ENCODE results near the gene DMAP1. TPM values are rescaled to one million over a fixed set of nuclear protein-coding genes. Genes with fewer than 3 reads are reported as not detected.
"Not testable (repeated sequence)": the region's sequence is repeated elsewhere in the genome, so short reads cannot be mapped to it uniquely, and the experiment has no call there.

DMAP1 gene
- 10 to 100 TPM; 31.5 to 32.3 TPM for total RNA-seq

DNA sequence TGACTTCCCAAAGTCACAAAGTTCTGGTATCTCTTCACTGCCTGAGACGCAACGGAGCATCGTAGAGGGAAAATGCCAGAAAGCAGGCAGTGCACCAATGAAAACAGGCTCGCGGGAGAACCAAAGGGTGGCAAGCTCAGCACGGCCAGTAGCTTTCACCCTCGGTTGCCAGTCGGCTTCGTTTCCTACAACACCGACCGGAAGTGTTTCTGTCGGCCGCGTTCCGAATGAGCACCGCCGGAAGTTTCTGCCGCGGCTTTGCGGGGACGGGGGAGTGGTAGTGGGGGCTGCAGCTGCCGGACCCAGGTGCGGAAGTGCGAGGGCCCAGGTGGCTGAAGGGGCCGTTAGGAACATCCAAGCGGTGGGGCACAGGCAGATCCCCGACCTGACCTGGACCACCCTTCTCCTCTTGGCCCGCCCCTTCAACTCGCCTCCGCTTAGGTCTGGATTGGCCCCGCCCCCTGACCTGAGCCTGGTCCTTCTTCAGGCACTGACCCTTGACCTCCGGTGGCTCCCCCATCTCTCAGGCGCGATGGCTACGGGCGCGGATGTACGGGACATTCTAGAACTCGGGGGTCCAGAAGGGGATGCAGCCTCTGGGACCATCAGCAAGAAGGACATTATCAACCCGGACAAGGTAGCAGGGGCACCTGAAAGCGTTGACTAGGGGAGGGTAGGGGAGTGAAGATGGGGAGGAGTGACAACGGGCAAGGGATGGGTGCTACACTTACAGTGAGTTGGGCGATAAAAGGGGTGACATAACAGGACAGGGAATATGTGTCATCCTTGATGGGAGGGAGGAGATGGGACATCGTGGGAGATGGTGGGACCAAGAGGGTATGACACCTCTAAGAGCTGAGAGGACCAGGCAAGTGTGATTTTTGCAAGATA lies at the start of gene DMAP1:
Gene DMAP1, plus strand, starts transcription at position 250 of the 891 bp plus-strand sequence. Its CDS starts 283 bp downstream, at position 533.
- Mint-ChIP-seq H3K36me3 (peaks cover 1% of the 10 kb centered on the region), H3K4me3 (peak within 1 kb of the TSS; percentile 94)

GRCh38 chr1:44168520-44169098 lies 44.7 kb upstream of the DMAP1 start:
- peaks cover 4% of the 10 kb centered on the region for H3K4me1 Mint-ChIP-seq
- DNase-seq: no peak
- no peak overlapping the region for H3K27ac Mint-ChIP-seq
- H3K36me3 Mint-ChIP-seq: no peaks in the 10 kb centered on the region
- H3K9me3 Mint-ChIP-seq: peaks cover 6% of the 10 kb centered on the region
- peaks cover under 1% of the 10 kb centered on the region for H3K27me3 Mint-ChIP-seq
- H3K4me3 Mint-ChIP-seq: no peak overlapping the region

More for the DNA sequence above, at the start of gene DMAP1:
- peak within 1 kb of the TSS; percentile 91 for H3K27ac Mint-ChIP-seq
- H3K9me3 Mint-ChIP-seq: no peaks in the 10 kb centered on the region
- DNase-seq: peak; percentile 83
- no peaks in the 10 kb centered on the region for H3K27me3 Mint-ChIP-seq
- peaks cover 32% of the 10 kb centered on the region for H3K4me1 Mint-ChIP-seq

DNA sequence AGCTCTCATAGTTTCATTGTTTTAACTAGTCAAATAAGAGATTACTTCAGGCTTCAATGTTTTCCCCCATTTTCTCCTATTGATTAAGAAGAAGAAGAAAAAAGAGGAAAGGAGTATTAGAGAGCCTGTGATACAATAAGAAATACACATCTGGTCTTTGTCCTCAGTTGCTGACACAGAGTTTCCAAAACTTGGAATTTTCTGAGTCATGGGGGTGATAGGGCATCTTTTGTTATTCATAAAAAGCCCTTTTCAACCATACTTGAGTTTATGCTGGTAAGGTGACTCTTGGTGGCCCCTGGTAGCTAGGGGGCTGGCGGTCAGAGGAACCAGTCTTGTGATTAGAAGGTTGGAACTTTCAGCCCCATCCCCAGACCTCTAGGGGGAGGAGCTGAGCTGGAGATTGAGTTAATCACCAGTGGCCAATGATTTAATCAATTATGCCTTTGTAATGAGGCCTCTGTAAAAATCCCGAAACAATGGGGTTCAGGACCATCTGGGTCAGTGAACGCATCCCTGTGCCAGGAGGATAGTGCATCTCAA lies 42.9 kb upstream of the DMAP1 start:
- no peak for DNase-seq
- Mint-ChIP-seq H3K27ac (no peak overlapping the region), H3K4me3 (no peak overlapping the region), H3K27me3 (peaks cover 6% of the 10 kb centered on the region), H3K9me3 (peaks cover 12% of the 10 kb centered on the region), H3K4me1 (peaks cover 4% of the 10 kb centered on the region), H3K36me3 (no peaks in the 10 kb centered on the region)

DNA sequence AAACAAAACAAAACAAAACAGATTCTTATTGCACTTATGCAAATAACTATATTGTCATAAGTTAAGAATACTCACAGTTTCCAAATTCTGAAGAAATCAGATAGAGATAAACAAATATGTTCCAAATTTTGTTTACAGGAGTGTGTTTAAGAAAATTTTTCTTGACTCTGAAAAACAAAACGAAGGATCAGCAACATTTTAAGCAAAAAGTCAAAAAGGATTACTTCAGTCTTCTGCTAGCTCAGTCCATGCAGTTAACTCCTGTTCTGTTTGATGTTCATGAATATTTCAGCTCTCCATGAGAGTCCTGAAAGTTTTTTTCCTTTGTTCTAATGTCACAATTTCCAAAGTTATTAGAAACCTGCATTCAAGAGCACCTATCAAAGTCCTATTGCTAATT lies 38.6 kb upstream of the DMAP1 start:
- no peak overlapping the region for H3K4me3 Mint-ChIP-seq
- no peak for DNase-seq
- H3K9me3 Mint-ChIP-seq: peaks cover 6% of the 10 kb centered on the region
- H3K27ac Mint-ChIP-seq: no peak overlapping the region
- H3K27me3 Mint-ChIP-seq: peaks cover 11% of the 10 kb centered on the region
- no peaks in the 10 kb centered on the region for H3K36me3 Mint-ChIP-seq
- no peaks in the 10 kb centered on the region for H3K4me1 Mint-ChIP-seq

DNA sequence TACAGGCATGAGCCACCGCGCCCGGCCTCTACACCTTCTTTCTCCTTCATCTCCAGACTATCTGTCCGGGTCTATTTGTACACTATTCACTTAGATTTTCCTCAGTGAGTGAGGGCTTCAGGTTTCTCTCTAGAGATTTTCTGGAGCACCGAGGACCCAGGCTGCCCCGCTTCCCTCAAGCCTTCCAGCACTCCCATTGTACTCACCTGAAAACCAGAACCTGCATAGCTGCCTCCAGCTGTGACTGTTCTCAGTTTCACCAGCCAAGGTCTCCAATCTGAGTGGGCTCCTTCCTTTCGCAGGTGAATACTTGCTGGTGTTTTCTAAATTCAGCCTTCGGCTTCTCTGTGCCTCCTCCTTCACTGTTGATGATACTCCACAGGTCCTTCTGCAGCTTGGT lies 12.9 kb upstream of the DMAP1 start:
- Mint-ChIP-seq H3K36me3 (no peaks in the 10 kb centered on the region), H3K27me3 (no peaks in the 10 kb centered on the region), H3K4me1 (no peaks in the 10 kb centered on the region), H3K9me3 (no peaks in the 10 kb centered on the region), H3K27ac (no peak overlapping the region), H3K4me3 (no peak overlapping the region)
- no peak for DNase-seq

DNA sequence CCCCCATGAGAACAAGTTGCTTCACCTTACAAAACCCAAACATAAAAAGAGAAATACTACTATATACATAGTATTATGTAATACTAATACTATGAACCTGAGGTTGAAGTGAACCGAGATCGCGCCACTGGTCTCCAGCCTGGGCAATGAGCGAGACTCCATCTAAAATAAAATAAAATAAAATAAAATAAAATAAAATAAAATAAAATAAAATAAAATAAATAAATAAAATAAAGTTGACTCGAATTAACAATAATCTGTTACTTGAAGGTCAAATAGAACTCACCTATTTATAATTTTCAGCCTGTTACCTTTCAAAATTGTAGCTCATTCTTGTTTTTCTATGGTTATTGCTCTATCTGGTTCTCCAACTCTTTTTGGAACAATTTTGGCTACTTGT lies 6.7 kb upstream of the DMAP1 start:
- H3K27ac Mint-ChIP-seq, H3K27me3 Mint-ChIP-seq, H3K4me3 Mint-ChIP-seq, H3K36me3 Mint-ChIP-seq, H3K9me3 Mint-ChIP-seq, H3K4me1 Mint-ChIP-seq, DNase-seq: not testable (repeated sequence)

DNA sequence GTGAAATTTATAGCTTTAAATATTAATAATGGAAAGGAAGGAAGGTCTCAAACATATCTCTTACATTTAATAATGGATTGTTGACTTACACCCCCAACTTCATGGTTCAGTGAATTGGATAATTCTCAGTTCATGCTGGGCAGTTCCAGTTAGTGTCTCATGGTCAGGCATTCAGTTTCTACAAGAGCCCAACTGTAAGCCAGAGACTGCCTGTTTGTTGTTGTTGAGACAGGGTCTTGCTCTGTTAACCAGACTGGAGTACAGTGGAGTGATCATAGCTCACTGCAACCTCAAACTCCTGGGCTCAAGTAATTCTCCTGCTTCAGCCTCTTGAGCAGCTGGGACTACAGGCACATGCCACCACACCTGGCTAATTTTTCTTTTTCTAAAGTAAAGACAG lies 5.0 kb upstream of the DMAP1 start:
- H3K4me3 Mint-ChIP-seq: no peak overlapping the region
- H3K9me3 Mint-ChIP-seq: no peaks in the 10 kb centered on the region
- no peak overlapping the region for H3K27ac Mint-ChIP-seq
- H3K4me1 Mint-ChIP-seq: peaks cover 14% of the 10 kb centered on the region
- H3K27me3 Mint-ChIP-seq: no peaks in the 10 kb centered on the region
- DNase-seq: no peak
- no peaks in the 10 kb centered on the region for H3K36me3 Mint-ChIP-seq

DNA sequence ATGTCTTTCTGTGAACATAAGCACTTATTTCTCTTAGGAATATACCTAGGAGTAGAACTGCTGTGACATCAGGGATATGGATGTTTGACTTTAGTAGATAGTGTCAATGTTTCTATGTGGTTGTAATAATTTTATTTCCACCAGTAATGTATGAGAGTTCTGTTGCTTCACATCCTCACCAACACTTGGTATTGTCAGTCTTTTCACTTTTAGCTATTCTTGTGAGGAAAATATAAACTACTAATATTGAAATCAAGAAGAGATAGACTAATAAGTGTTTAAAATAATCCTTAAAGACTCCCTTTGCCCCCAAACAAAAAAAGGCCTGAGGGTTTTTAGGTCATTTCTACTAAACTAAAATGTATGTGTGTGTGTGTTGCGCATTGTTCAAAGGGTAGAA lies 2.7 kb upstream of the DMAP1 start:
- H3K9me3 Mint-ChIP-seq: no peaks in the 10 kb centered on the region
- H3K4me1 Mint-ChIP-seq: peaks cover 32% of the 10 kb centered on the region
- H3K4me3 Mint-ChIP-seq: no peak overlapping the region
- no peaks in the 10 kb centered on the region for H3K27me3 Mint-ChIP-seq
- H3K27ac Mint-ChIP-seq: no peak overlapping the region
- no peaks in the 10 kb centered on the region for H3K36me3 Mint-ChIP-seq
- DNase-seq: no peak

GRCh38 chr1:44212355-44213221 lies 683 bp upstream of the DMAP1 start:
- H3K4me3 Mint-ChIP-seq: peak overlapping the region; percentile 94
- H3K36me3 Mint-ChIP-seq: no peaks in the 10 kb centered on the region
- peak overlapping the region; percentile 91 for H3K27ac Mint-ChIP-seq
- peak; percentile 42 for DNase-seq
- H3K9me3 Mint-ChIP-seq: no peaks in the 10 kb centered on the region
- H3K27me3 Mint-ChIP-seq: no peaks in the 10 kb centered on the region
- H3K4me1 Mint-ChIP-seq: peaks cover 32% of the 10 kb centered on the region

DNA sequence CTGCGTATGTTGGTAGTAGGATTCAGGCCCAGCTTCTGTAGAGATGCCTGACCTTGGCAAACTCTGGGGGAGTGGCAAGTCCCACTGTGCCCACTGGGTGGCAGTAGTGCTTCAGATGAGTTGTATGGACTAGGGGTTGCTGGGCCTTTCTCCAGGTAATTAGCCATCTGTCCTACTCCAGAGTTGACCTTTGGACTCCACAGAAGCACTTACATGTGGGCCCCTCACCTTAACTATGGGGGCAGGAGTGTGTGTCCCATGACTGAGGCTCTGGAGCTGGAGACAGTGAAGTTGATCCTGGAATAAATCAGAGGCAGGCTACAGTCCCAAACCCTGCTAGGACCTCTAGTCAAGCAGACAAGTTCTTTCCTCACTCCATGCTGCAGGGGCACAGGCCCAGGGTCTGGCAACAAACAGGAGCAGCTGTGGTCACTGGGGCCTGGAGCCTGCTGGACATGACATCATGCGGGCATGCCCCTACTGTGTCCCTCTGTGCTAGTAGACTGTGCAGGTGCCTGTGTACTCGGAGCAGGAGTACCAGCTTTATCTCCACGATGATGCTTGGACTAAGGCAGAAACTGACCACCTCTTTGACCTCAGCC lies 4.6 kb downstream of the DMAP1 start:
- Mint-ChIP-seq H3K4me3 (no peak overlapping the region), H3K9me3 (no peaks in the 10 kb centered on the region), H3K27me3 (no peaks in the 10 kb centered on the region), H3K36me3 (peaks cover 1% of the 10 kb centered on the region), H3K27ac (peak overlapping the region; percentile 11), H3K4me1 (peaks cover 20% of the 10 kb centered on the region)
- DNase-seq: peak; percentile 61

DNA sequence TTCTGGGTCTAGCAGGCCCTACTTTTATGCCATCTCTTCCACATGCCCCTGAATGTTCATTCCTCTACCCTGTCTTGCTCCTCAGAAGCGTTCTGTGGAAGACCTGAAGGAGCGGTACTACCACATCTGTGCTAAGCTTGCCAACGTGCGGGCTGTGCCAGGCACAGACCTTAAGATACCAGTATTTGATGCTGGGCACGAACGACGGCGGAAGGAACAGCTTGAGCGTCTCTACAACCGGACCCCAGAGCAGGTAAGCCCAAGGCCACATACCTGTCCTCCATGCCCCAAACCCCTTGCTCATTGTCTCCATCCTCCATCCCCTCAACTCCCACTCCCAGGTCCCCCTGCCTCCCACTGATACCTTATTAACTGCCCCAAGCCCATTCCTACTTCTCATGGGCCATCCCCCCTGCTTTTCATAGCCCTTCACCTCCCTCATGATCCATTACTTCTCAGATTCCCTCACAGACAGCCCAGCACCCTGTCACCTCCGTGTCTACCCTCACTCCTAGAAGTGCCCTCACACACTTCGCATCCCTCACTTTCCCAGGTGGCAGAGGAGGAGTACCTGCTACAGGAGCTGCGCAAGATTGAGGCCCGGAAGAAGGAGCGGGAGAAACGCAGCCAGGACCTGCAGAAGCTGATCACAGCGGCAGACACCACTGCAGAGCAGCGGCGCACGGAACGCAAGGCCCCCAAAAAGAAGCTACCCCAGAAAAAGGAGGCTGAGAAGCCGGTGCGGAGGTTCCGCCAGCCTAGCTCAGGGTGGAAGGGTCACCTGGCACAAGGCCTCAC lies 5.4 kb downstream of the DMAP1 start:
- Mint-ChIP-seq H3K27ac (no peak overlapping the region), H3K4me1 (peaks cover 25% of the 10 kb centered on the region), H3K27me3 (no peaks in the 10 kb centered on the region), H3K9me3 (no peaks in the 10 kb centered on the region), H3K36me3 (peaks cover 1% of the 10 kb centered on the region), H3K4me3 (no peak overlapping the region)
- no peak for DNase-seq

DNA sequence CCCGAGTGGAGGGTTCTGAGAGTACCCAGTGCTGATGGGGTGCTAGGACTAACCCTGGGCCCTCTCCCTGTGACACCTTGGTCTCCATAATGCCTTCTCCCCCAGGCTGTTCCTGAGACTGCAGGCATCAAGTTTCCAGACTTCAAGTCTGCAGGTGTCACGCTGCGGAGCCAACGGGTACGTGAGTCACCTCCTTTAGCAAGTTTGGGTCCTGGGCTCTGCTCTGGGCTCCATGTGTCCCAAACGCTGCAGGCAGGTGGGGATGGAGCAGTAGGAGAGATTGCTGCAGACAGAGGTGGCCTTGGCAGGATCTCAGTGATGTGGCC lies 6.0 kb downstream of the DMAP1 start:
- Mint-ChIP-seq H3K27me3 (no peaks in the 10 kb centered on the region), H3K36me3 (peaks cover 1% of the 10 kb centered on the region), H3K9me3 (no peaks in the 10 kb centered on the region), H3K27ac (no peak overlapping the region), H3K4me3 (no peak overlapping the region), H3K4me1 (peaks cover 23% of the 10 kb centered on the region)
- no peak for DNase-seq

- Mint-ChIP-seq H3K4me3 (no peak overlapping the region), H3K36me3 (peaks cover 1% of the 10 kb centered on the region), H3K4me1 (peaks cover 14% of the 10 kb centered on the region), H3K27ac (no peak overlapping the region), H3K27me3 (no peaks in the 10 kb centered on the region), H3K9me3 (no peaks in the 10 kb centered on the region)
- no peak for DNase-seq
Observed at GRCh38 chr1:44220001-44220751, 6.9 kb downstream of the DMAP1 start.
